Subcutaneous abdominal adipose tissue (tissue), 5 donors: Measurements from ENCODE around the gene LMBRD2.
"Not testable (repeated sequence)": the region's sequence is repeated elsewhere in the genome, so short reads cannot be mapped to it uniquely, and the experiment has no call there.

Experiments used
- H3K27ac ChIP-seq: one replicate; pipeline ENCODE4 v1.7.0; 2013; ENCODE audit warnings: low read depth, mild to moderate bottlenecking, inconsistent platforms, low read length, moderate library complexity
- H3K27me3 ChIP-seq, 5 donors: one replicate each; pipeline ENCODE4 v1.7.0; 2013; ENCODE audit warnings: low read length in 5 of 5, inconsistent platforms in 1 of 5; ENCODE audit not compliant: control insufficient read depth in 5 of 5, insufficient read depth in 4 of 5
- H3K36me3 ChIP-seq, 5 donors: one replicate each; pipeline ENCODE4 v1.7.0; 2013; ENCODE audit warnings: low read length in 5 of 5; ENCODE audit not compliant: control insufficient read depth in 5 of 5, insufficient read depth in 5 of 5
- H3K4me1 ChIP-seq, 5 donors: one replicate each; pipeline ENCODE4 v1.7.0; 2013; ENCODE audit warnings: low read length in 5 of 5, mild to moderate bottlenecking in 3 of 5, moderate library complexity in 1 of 5; ENCODE audit not compliant: control insufficient read depth in 5 of 5, insufficient read depth in 5 of 5
- H3K4me3 ChIP-seq, 5 donors: one replicate each; pipeline ENCODE4 v1.7.0; 2013; ENCODE audit warnings: low read length in 5 of 5, low read depth in 1 of 5
- H3K9ac ChIP-seq, 5 donors: one replicate each; pipeline ENCODE4 v1.7.0; 2013; ENCODE audit warnings: low read length in 5 of 5, mild to moderate bottlenecking in 4 of 5, moderate library complexity in 3 of 5
- H3K9me3 ChIP-seq, 5 donors: one replicate each; pipeline ENCODE4 v1.7.0; 2013; ENCODE audit warnings: low read length in 5 of 5; ENCODE audit not compliant: control insufficient read depth in 5 of 5
- donor health status: healthy.
- donor health status: healthy.
- donor health status: healthy.
- donor health status: healthy.
- donor health status: healthy.

The LMBRD2 gene

DNA sequence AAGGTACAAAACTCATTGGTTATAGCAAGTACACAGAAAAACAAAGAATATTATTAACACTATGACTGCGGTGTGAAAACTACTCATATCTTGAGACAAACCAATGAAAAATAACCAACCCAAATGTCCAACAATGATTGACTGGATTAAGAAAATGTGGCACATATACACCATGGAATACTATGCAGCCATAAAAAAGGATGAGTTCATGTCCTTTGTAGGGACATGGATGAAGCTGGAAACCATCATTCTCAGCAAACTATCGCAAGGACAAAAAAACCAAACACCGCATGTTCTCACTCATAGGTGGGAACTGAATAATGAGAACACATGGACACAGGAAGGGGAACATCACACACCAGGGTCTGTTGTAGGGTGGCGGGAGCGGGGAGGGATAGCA is 22.0 kb downstream of the LMBRD2 start:
- H3K27ac ChIP-seq, H3K9ac ChIP-seq, H3K4me1 ChIP-seq, H3K9me3 ChIP-seq, H3K27me3 ChIP-seq, H3K4me3 ChIP-seq: not testable (repeated sequence)
- H3K36me3 ChIP-seq, result peaks cover 7 to 27% (median 19%) of the 10 kb centered on the region in 5 donors

DNA sequence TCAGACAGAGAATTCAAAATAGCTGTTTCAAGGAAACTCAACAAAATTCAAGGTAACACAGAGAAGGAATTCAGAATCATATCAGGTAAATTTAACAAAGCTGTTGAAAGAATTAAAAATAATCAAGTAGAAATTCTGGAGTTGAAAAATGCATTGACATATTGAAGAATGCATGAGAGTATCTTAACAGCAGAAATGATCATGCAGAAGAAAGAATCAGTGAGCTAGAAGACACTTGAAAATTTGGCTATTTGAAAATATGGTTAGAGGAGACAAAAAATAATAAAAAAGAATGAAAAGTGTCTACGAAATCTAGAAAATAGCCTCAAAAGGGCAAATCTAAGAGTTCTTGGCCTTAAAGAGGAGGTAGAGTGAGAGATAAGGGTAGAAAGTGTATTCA is 22.9 kb downstream of the LMBRD2 start:
- Histone ChIP-seq H3K9me3 (peaks cover 0 to 4% (median 3%) of the 10 kb centered on the region in 5 donors), H3K36me3 (peaks cover 2 to 22% (median 13%) of the 10 kb centered on the region in 5 donors), H3K9ac (no peak overlapping the region), H3K4me1 (no peaks in the 10 kb centered on the region), H3K4me3 (no peak overlapping the region), H3K27ac (no peak overlapping the region), H3K27me3 (no peaks in the 10 kb centered on the region)

DNA sequence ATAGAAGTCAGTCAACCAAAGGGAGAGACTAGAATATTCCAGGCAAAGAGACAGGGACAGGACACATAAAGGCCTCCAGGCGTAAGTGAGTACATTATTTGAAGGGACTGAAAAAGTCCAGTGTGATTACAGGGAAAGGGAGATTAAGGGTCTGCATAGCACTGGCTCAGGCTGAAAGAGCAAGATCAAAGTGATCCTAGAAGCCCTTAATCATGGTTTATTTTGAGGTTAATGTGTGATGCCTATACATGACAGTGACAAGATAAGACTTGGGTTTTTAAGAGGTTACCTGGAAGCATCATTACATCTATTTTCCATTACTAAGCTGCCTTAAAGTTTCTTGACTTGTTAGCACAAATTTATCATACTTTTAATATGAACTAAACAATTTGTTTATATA is 25.8 kb downstream of the LMBRD2 start:
- Histone ChIP-seq H3K27ac (no peak overlapping the region), H3K36me3 (peaks cover 10 to 31% (median 18%) of the 10 kb centered on the region in 5 donors), H3K9me3 (peaks cover 0 to 4% (median 3%) of the 10 kb centered on the region in 5 donors), H3K27me3 (no peaks in the 10 kb centered on the region), H3K4me1 (no peaks in the 10 kb centered on the region), H3K9ac (no peak overlapping the region), H3K4me3 (no peak overlapping the region)

DNA sequence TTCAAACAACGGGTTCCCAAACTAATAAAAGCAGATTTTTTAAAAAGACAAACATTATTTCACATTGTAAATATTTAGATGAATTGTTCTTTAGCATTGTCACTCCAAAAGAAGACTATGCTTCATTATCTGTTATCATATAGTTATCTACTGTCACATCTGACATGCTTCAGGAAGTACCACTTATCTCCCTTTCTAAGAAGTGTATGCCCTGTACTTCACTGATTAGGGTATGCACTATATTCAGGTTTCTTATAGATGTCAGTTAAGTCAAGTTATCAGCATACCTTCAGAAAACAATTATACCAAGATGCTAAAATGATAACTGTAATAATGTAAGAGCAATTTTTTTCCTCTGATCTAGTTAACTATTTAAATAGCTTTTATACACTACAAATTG is 40.4 kb downstream of the LMBRD2 start:
- Histone ChIP-seq H3K9ac (no peak overlapping the region), H3K9me3 (no peaks in the 10 kb centered on the region), H3K4me1 (no peaks in the 10 kb centered on the region), H3K36me3 (peaks cover 28 to 58% (median 39%) of the 10 kb centered on the region in 5 donors), H3K4me3 (no peak overlapping the region), H3K27ac (no peak overlapping the region), H3K27me3 (no peaks in the 10 kb centered on the region)

DNA sequence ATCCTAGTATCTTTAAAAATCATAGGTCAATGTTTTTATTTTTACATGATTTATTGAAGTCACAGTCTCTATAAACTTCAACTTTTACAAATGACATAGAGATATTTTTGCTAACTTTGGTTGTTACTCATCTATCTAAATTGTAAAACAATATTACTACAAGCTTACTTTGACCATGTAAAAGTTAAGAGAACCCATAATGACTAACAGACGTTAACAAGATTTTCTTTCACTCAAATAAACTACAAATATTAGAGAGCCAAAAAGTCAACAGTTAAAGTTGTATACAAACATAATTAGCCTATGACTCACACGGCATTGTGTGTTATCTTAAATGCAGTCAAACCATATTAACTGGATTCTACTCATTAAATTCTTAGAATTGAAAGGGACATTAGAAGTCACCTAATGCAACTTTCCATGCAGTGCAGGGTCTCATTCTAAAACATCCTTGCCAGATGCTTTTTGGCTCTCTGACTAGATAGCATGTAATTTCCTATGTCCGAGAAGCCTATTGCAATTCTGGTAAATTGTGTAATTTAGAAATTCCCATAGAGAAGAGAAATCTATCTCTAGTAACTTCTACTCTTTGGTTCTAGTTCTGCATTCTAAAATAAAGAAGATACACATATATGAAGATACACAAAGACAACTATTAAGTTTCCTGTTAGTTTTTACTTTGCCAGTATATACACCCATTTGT is 42.8 kb downstream of the LMBRD2 start:
- H3K9ac ChIP-seq, result no peak overlapping the region
- H3K27me3 ChIP-seq, result no peaks in the 10 kb centered on the region
- peaks cover 38 to 60% (median 44%) of the 10 kb centered on the region in 5 donors for H3K36me3 ChIP-seq
- no peaks in the 10 kb centered on the region for H3K4me1 ChIP-seq
- no peaks in the 10 kb centered on the region for H3K9me3 ChIP-seq
- H3K4me3 ChIP-seq, result no peak overlapping the region
- H3K27ac ChIP-seq, result no peak overlapping the region

DNA sequence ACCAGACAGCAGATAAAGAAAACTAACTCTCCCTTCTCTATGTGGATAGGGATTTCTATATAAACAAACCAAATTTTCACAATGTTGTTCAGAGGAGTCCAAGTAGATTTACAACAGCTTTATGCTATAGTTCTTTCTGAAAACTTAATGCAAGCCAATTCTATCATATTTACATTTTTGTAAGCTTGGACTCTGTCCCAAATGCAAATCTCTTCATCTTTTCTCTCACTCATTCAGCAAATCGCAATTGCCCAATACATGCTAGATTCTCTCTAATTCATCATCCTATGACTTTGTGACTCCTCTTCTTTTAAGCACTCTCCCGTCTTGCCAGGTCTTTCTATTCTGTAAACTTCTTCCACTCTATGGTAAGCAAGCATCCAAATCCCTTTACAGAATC is 45.9 kb downstream of the LMBRD2 start:
- no peaks in the 10 kb centered on the region for H3K9me3 ChIP-seq
- H3K27me3 ChIP-seq, result no peaks in the 10 kb centered on the region
- H3K4me3 ChIP-seq, result no peak overlapping the region
- H3K9ac ChIP-seq, result no peak overlapping the region
- no peaks in the 10 kb centered on the region for H3K4me1 ChIP-seq
- H3K27ac ChIP-seq, result no peak overlapping the region
- H3K36me3 ChIP-seq, result peaks cover 38 to 65% (median 42%) of the 10 kb centered on the region in 5 donors

DNA sequence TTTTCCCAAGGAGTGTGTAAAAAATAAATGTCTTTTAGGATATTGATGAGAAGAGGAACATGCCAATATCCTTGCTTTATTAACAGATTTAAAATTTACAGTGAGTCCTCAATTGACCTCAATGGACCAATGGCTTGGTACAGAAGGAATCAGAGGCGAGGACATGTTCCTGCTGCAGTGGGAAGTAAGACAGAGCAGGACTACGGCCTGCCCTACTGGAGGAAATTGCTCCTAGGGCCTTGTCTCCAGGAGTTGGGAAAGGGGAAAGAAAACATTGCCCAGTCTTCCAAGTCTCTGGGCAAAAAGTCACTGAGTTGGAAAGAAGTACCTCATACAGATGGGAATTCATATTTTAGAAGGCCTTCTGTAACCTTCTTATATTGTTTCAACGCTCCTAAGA is 51.9 kb downstream of the LMBRD2 start:
- Histone ChIP-seq H3K4me1 (no peaks in the 10 kb centered on the region), H3K27me3 (no peaks in the 10 kb centered on the region), H3K4me3 (no peak overlapping the region), H3K36me3 (peaks cover 9 to 29% (median 11%) of the 10 kb centered on the region in 5 donors), H3K9ac (no peak overlapping the region), H3K27ac (no peak overlapping the region), H3K9me3 (no peaks in the 10 kb centered on the region)

DNA sequence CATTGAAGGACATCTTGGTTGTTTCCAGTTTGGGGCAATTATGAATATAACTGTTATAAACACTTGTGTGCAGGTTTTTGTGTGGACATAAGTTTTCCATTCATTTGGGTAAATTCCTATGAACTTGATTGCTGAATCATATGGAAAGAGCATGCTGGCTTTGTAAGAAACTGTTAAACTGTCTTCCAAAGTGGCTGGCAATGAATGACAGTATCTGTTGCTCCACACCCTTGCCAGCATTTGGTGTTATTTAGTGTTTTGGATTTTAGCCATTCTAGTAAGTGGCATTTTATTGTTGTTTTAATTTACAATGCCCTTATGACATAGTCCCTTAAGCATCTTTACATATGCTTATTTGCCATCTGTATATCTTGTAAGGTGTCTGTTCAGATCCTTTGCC is 55.2 kb downstream of the LMBRD2 start:
- no peaks in the 10 kb centered on the region for H3K27me3 ChIP-seq
- no peak overlapping the region for H3K27ac ChIP-seq
- H3K9ac ChIP-seq, result no peak overlapping the region
- H3K4me1 ChIP-seq, result no peaks in the 10 kb centered on the region
- H3K4me3 ChIP-seq, result no peak overlapping the region
- H3K36me3 ChIP-seq, result peaks cover 0 to 3% (median 0%) of the 10 kb centered on the region in 5 donors
- peaks cover 0 to 6% (median 0%) of the 10 kb centered on the region in 5 donors for H3K9me3 ChIP-seq

DNA sequence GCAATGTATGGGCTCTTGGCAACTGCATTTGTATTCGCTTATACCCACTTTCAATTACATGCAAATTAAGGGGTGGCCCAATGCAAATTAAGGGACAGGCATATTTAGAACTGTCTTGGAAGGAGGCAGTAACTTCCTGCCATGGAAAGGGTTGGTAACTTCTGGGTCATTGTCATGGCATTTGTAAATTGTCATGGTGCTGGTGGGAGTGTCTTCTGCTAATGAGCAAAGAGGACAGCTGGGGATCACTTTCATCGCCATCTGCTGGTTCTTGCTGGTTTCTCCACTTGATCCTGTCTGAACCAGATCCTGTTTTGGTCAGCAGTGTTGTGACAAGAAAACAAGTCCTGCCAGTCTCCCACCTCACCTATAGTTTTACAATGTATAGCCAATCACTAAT is 61.7 kb downstream of the LMBRD2 start:
- Histone ChIP-seq H3K9me3 (peaks cover 0 to 9% (median 0%) of the 10 kb centered on the region in 5 donors), H3K9ac (no peak overlapping the region), H3K27me3 (no peaks in the 10 kb centered on the region), H3K4me1 (no peaks in the 10 kb centered on the region), H3K27ac (no peak overlapping the region), H3K4me3 (no peak overlapping the region), H3K36me3 (no peaks in the 10 kb centered on the region)

DNA sequence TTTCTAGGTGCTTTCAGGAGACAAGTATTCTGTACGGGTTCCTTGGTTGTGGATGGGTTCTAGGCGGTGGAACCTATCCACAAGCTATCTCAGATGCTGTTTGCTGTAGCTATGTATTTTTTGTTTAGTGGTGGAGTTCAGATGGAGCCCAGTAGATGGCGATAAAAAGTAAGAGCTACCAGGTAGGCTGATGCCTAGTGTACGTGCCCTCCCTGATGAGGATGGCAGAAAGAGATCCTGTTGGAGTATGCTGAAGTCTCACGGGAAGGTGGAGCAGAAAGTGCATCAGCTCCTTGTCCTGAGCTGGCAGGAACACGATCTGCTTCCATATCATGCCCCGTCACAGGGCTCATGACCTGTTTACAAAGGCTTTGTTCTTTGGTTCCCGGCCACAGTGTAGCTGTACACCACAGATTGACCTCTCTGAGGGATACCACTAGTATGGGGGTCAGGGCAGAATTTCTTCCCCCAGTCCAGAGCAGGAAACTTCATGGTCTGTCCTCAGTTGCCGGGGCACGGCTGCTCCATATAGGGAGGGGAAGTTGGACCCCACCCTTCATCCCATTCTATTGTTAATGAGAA is 72.4 kb downstream of the LMBRD2 start:
- Histone ChIP-seq H3K9ac (no peak overlapping the region), H3K36me3 (no peaks in the 10 kb centered on the region), H3K27ac (no peak overlapping the region), H3K27me3 (peaks cover 2 to 10% (median 3%) of the 10 kb centered on the region in 5 donors), H3K4me1 (no peaks in the 10 kb centered on the region), H3K9me3 (no peaks in the 10 kb centered on the region), H3K4me3 (no peak overlapping the region)
